ENCODE data around the gene NNT.

GRCh38 chr5:43561356-43561755 lies 41.6 kb upstream of the NNT start:
- TF ChIP-seq GATA3 (IDR thresholded peaks at IDR 0.05; ENCODE audit: low read depth, low read length) (no peak), GATA2 (IDR thresholded peaks at IDR 0.05; ENCODE audit: low read depth, low read length) (no peak)

Data from SH-SY5Y (cell line).